ENCODE data around the gene BZW1.
A peak's percentile ranks its signal among the peaks of the same experiment; 100 is the strongest.

BZW1 gene

GRCh38 chr2:200811333-200812121 lies at the start of gene BZW1:
TSS of gene BZW1 (plus strand) at chr2:200811910. CDS start at chr2:200813218, 1,308 bp downstream.
- Histone ChIP-seq H3K27me3 (no peaks in the 10 kb centered on the region), H3K4me1 (peaks cover 29 to 51% (median 34%) of the 10 kb centered on the region in 10 experiments), H4K20me1 (peaks cover 45 to 48% (median 47%) of the 10 kb centered on the region in 11 experiments), H3K4me3 (peak within 1 kb of the TSS; percentile 83 to 100 (median 96)), H3K27ac (peak within 1 kb of the TSS; percentile 95 to 100 (median 99)), H3K4me2 (peak within 1 kb of the TSS; percentile 82 to 97 (median 92)), H3K9ac (peak within 1 kb of the TSS; percentile 96 to 100 (median 100)), H3K9me3 (replicated peaks in 1 of 11) (no peaks in the 10 kb centered on the region), H3K36me3 (peaks cover 32 to 38% (median 36%) of the 10 kb centered on the region in 11 experiments)
- TF ChIP-seq Cebpa-rat (IDR thresholded peaks at IDR 0.05), result no peak

GRCh38 chr2:200762127-200762526 lies 49.6 kb upstream of the BZW1 start:
- Histone ChIP-seq H3K9me3 (replicated peaks in 1 of 11) (no peaks in the 10 kb centered on the region), H4K20me1 (no peaks in the 10 kb centered on the region), H3K4me1 (peaks cover 9 to 22% (median 17%) of the 10 kb centered on the region in 10 experiments), H3K9ac (no peak overlapping the region), H3K4me3 (no peak overlapping the region), H3K4me2 (no peak overlapping the region), H3K27ac (no peak overlapping the region), H3K36me3 (peaks cover 0 to 16% (median 0%) of the 10 kb centered on the region in 11 experiments; a peak in 4 of 22 replicates), H3K27me3 (no peaks in the 10 kb centered on the region)
- 0 out of 22 replicates have a peak, but pooled peaks of 3 of the 11 experiments have one; percentile 15 to 34 (median 16) for TF ChIP-seq Cebpa-rat (IDR thresholded peaks at IDR 0.05)

- no peak overlapping the region for H3K27ac ChIP-seq
- no peak for TF ChIP-seq Cebpa-rat (IDR thresholded peaks at IDR 0.05)
- peaks cover 0 to 14% (median 0%) of the 10 kb centered on the region in 11 experiments; a peak in 4 of 22 replicates for H3K36me3 ChIP-seq
- no peaks in the 10 kb centered on the region for H4K20me1 ChIP-seq
- no peak overlapping the region for H3K4me2 ChIP-seq
- no peak overlapping the region for H3K4me3 ChIP-seq
- no peaks in the 10 kb centered on the region for H3K9me3 ChIP-seq (replicated peaks in 1 of 11)
- peaks cover 0 to 12% (median 8%) of the 10 kb centered on the region in 10 experiments; a peak in 10 of 20 replicates for H3K4me1 ChIP-seq
- H3K9ac ChIP-seq, result no peak overlapping the region
- no peaks in the 10 kb centered on the region for H3K27me3 ChIP-seq
Measured at GRCh38 chr2:200763422-200763821, 48.3 kb upstream of the BZW1 start.

- Histone ChIP-seq H3K9ac (no peak overlapping the region), H3K9me3 (replicated peaks in 1 of 11) (no peaks in the 10 kb centered on the region), H3K36me3 (peaks cover 0 to 14% (median 0%) of the 10 kb centered on the region in 11 experiments; a peak in 4 of 22 replicates), H3K4me2 (peak overlapping the region in 8 of 11 experiments; percentile 4 to 42 (median 22); a peak in 8 of 22 replicates), H3K27ac (no peak overlapping the region), H4K20me1 (no peaks in the 10 kb centered on the region), H3K4me3 (no peak overlapping the region), H3K27me3 (no peaks in the 10 kb centered on the region), H3K4me1 (peaks cover 0 to 12% (median 8%) of the 10 kb centered on the region in 10 experiments; a peak in 10 of 20 replicates)
- no peak for TF ChIP-seq Cebpa-rat (IDR thresholded peaks at IDR 0.05)
Measured at GRCh38 chr2:200765139-200765951, 46.4 kb upstream of the BZW1 start.

GRCh38 chr2:200765995-200766660 lies 45.6 kb upstream of the BZW1 start:
- Histone ChIP-seq H3K9ac (no peak overlapping the region), H4K20me1 (no peaks in the 10 kb centered on the region), H3K4me1 (peaks cover 0 to 15% (median 10%) of the 10 kb centered on the region in 10 experiments; a peak in 12 of 20 replicates), H3K4me3 (no peak overlapping the region), H3K36me3 (peaks cover 0 to 14% (median 0%) of the 10 kb centered on the region in 11 experiments; a peak in 6 of 22 replicates), H3K4me2 (peak overlapping the region in 4 of 11 experiments; percentile 26 to 42 (median 37); a peak in 4 of 22 replicates), H3K27me3 (no peaks in the 10 kb centered on the region), H3K9me3 (replicated peaks in 1 of 11) (no peaks in the 10 kb centered on the region), H3K27ac (no peak overlapping the region)
- TF ChIP-seq Cebpa-rat (IDR thresholded peaks at IDR 0.05), result no peak

- H3K36me3 ChIP-seq, result peaks cover 0 to 19% (median under 1%) of the 10 kb centered on the region in 11 experiments; a peak in 7 of 22 replicates
- H3K27me3 ChIP-seq, result no peaks in the 10 kb centered on the region
- H3K27ac ChIP-seq, result no peak overlapping the region
- no peak for TF ChIP-seq Cebpa-rat (IDR thresholded peaks at IDR 0.05)
- H3K9me3 ChIP-seq (replicated peaks in 1 of 11), result peaks cover 0 to under 1% (median 0%) of the 10 kb centered on the region in 11 experiments; a peak in 2 of 22 replicates
- no peak overlapping the region for H3K4me3 ChIP-seq
- H3K9ac ChIP-seq, result no peak overlapping the region
- H3K4me2 ChIP-seq, result no peak overlapping the region
- H4K20me1 ChIP-seq, result no peaks in the 10 kb centered on the region
- H3K4me1 ChIP-seq, result peaks cover 0 to 27% (median 10%) of the 10 kb centered on the region in 10 experiments; a peak in 12 of 20 replicates
Measured at GRCh38 chr2:200767111-200767885, 44.4 kb upstream of the BZW1 start.

GRCh38 chr2:200770847-200771246 lies 40.9 kb upstream of the BZW1 start:
- Histone ChIP-seq H3K27ac (no peak overlapping the region), H3K4me3 (no peak overlapping the region), H3K9ac (no peak overlapping the region), H3K27me3 (no peaks in the 10 kb centered on the region), H3K4me2 (peak overlapping the region in 2 of 11 experiments; percentile 24 to 66; a peak in 2 of 22 replicates), H3K4me1 (peaks cover 0 to 25% (median 2%) of the 10 kb centered on the region in 10 experiments; a peak in 11 of 20 replicates), H3K9me3 (replicated peaks in 1 of 11) (peaks cover 0 to 11% (median 7%) of the 10 kb centered on the region in 11 experiments; a peak in 11 of 22 replicates), H3K36me3 (peaks cover 0 to 32% (median 11%) of the 10 kb centered on the region in 11 experiments; a peak in 10 of 22 replicates), H4K20me1 (no peaks in the 10 kb centered on the region)
- TF ChIP-seq Cebpa-rat (IDR thresholded peaks at IDR 0.05), result no peak

Data from BLaER1 treated with 17β-estradiol and CSF1 and Interleukin-3, amounts not matched to agents 10 nM and 100 nM (cell line).